A673 (cell line): ENCODE data around the gene RSAD2. TPM values are rescaled to one million over a fixed set of nuclear protein-coding genes. Genes with fewer than 3 reads are reported as not detected.

ENCODE experiments used
- BruUV-seq: library from RNA; stranded (reverse); fragments of 400-500 nt; replicated peaks from 2 replicates; lab custom pipeline; 2021; lab: Mats Ljungman, UMichigan
- CTCF ChIA-PET: fragments of 300-600 bp; sonication (Branson Sonifier 250); formaldehyde crosslinking; loops from one replicate; lab custom pipeline; 2022; ENCODE audit warnings: antibody characterized with exemption; lab: Charles Lee
- POLR2A ChIA-PET: fragments of 300-600 bp; sonication (Branson Sonifier 250); formaldehyde crosslinking; loops from one replicate; lab custom pipeline; 2022; ENCODE audit warnings: antibody characterized with exemption; ENCODE audit not compliant: low non-redundant PET; lab: Charles Lee
- DNase-seq: peaks from one replicate; pipeline ENCODE4 v3.0.0-alpha.2; 2015; ENCODE audit warnings: low spot score
- H3K27ac ChIP-seq: fragments of 200-600 bp; sonication (generic); 2 replicates; pipeline ENCODE4 v1.5.1; 2016; ENCODE audit warnings: mixed run types, low read depth, mild to moderate bottlenecking, mixed read lengths, antibody characterized with exemption, low read length; ENCODE audit not compliant: poor library complexity, severe bottlenecking
- H3K27me3 ChIP-seq: fragments of 200-600 bp; sonication (generic); replicated peaks from 2 replicates; pipeline ENCODE4 v1.6.1; 2017; ENCODE audit warnings: mixed run types, low read depth, mild to moderate bottlenecking, mixed read lengths, antibody characterized with exemption, low read length; ENCODE audit not compliant: insufficient read depth, poor library complexity
- H3K36me3 ChIP-seq: fragments of 200-600 bp; sonication (generic); 2 replicates; pipeline ENCODE4 v1.6.1; 2016; ENCODE audit warnings: mixed run types, mild to moderate bottlenecking, mixed read lengths, antibody characterized with exemption, low read length; ENCODE audit not compliant: insufficient read depth, poor library complexity, severe bottlenecking
- H3K4me1 ChIP-seq: fragments of 200-600 bp; sonication (generic); 2 replicates; pipeline ENCODE4 v1.6.1; 2017; ENCODE audit warnings: mixed run types, mild to moderate bottlenecking, mixed read lengths, antibody characterized with exemption, low read length; ENCODE audit not compliant: insufficient read depth, poor library complexity, severe bottlenecking
- H3K4me3 ChIP-seq: fragments of 200-600 bp; sonication (generic); 2 replicates; pipeline ENCODE4 v1.5.1; 2016; ENCODE audit warnings: low read depth, mixed run types, mild to moderate bottlenecking, mixed read lengths, low read length; ENCODE audit not compliant: poor library complexity, severe bottlenecking
- H3K9me3 ChIP-seq: fragments of 200-600 bp; sonication (generic); 2 replicates; pipeline ENCODE4 v1.6.1; 2016; ENCODE audit warnings: mixed run types, low read depth, mild to moderate bottlenecking, mixed read lengths, antibody characterized with exemption, low read length; ENCODE audit not compliant: poor library complexity, severe bottlenecking
- CTCF ChIP-seq: fragments of 300-800, 200-600 bp; sonication (generic); conservative IDR thresholded peaks from 2 replicates; pipeline ENCODE4 v1.5.1; 2017; ENCODE audit warnings: low read depth, mild to moderate bottlenecking, antibody characterized with exemption, low read length, moderate library complexity, mixed read lengths
- EZH2 ChIP-seq: fragments of 200-600 bp; sonication (generic); IDR thresholded peaks from 2 replicates; pipeline ENCODE4 v1.6.1; 2017; ENCODE audit warnings: borderline replicate concordance, low read depth, mild to moderate bottlenecking, mixed read lengths, antibody characterized with exemption, low read length; ENCODE audit not compliant: poor library complexity, severe bottlenecking
- intact Hi-C: fragments of 100-400 bp; cut with micrococcal nuclease; formaldehyde crosslinking; loops from one replicate; pipeline ENCODE4 v1.10.0; 2022; ENCODE audit not compliant: unreplicated experiment
- total RNA-seq: library from RNA; stranded (reverse); gene quantifications from 2 replicates; pipeline ENCODE4 v1.2.3, GENCODE V29; 2021

Gene RSAD2
- total RNA-seq, 1 experiment from 2014 or later: 2.2 TPM

GRCh38 chr2:6905668-6906067 lies 28.1 kb downstream of the RSAD2 start:
- TF ChIP-seq CTCF: no peak
- no peaks in the 10 kb centered on the region for H3K27me3 ChIP-seq
- no TSS peak for BruUV-seq
- H3K36me3 ChIP-seq: no peaks in the 10 kb centered on the region
- CTCF ChIA-PET: interaction anchor here (0.5 kb wide), 1 partner anchor 112 kb away, joined by 3 read pairs; no protein-coding TSS in a partner anchor
- H3K4me3 ChIP-seq: no peak overlapping the region
- DNase-seq: no peak
- POLR2A ChIA-PET: no interaction called here
- intact Hi-C loops: no loop called here
- H3K27ac ChIP-seq: no peak overlapping the region
- H3K9me3 ChIP-seq: no peaks in the 10 kb centered on the region
- H3K4me1 ChIP-seq: no peaks in the 10 kb centered on the region

- Histone ChIP-seq H3K36me3 (no peaks in the 10 kb centered on the region), H3K9me3 (no peaks in the 10 kb centered on the region), H3K27me3 (no peaks in the 10 kb centered on the region), H3K4me3 (no peak overlapping the region), H3K4me1 (no peaks in the 10 kb centered on the region), H3K27ac (no peak overlapping the region)
- TF ChIP-seq EZH2 (no peak), CTCF (no peak)
- DNase-seq: no peak
- no TSS peak for BruUV-seq
- intact Hi-C loops: no loop called here
- CTCF ChIA-PET: interaction anchor here (0.5 kb wide), 1 partner anchor 111 kb away, joined by 3 read pairs; no protein-coding TSS in a partner anchor
- POLR2A ChIA-PET: no interaction called here
These were observed 28.7 kb downstream of the RSAD2 start for GRCh38 chr2:6906165-6906741.

GRCh38 chr2:6908291-6908690 lies 30.7 kb downstream of the RSAD2 start:
- POLR2A ChIA-PET: no interaction called here
- Histone ChIP-seq H3K9me3 (no peaks in the 10 kb centered on the region), H3K27ac (no peak overlapping the region), H3K27me3 (no peaks in the 10 kb centered on the region), H3K4me1 (no peaks in the 10 kb centered on the region), H3K4me3 (no peak overlapping the region), H3K36me3 (no peaks in the 10 kb centered on the region)
- no peak for DNase-seq
- CTCF ChIA-PET: no interaction called here
- BruUV-seq: no TSS peak
- intact Hi-C loops: no loop called here
- TF ChIP-seq CTCF (no peak), EZH2 (no peak)
